Lower leg skin (tissue), 4 donors: ENCODE measurements around the gene MID1. TPM values are rescaled to one million over a fixed set of nuclear protein-coding genes. Genes with fewer than 3 reads are reported as not detected.

Experiments
- DNase-seq, 2 donors: peaks; one replicate each; pipeline ENCODE4 v3.0.0-alpha.2; 2019; ENCODE audit warnings: low spot score in 2 of 2
- H3K4me3 ChIP-seq: fragments of 200-600 bp; sonication (generic); 2 replicates; pipeline ENCODE4 v1.5.1; 2017; ENCODE audit warnings: mild to moderate bottlenecking, low read depth; ENCODE audit not compliant: poor library complexity, severe bottlenecking
- CTCF ChIP-seq, 3 donors: fragments of 450-650 bp; IDR thresholded peaks; one replicate each; pipeline ENCODE4 v1.5.1; 2016; ENCODE audit warnings: antibody characterized with exemption in 3 of 3, mild to moderate bottlenecking in 3 of 3, moderate library complexity in 2 of 3
- POLR2A ChIP-seq, 2 donors: fragments of 450-650 bp; IDR thresholded peaks; one replicate each; pipeline ENCODE4 v1.6.1; 2016 to 2017; ENCODE audit warnings: antibody characterized with exemption in 2 of 2, mild to moderate bottlenecking in 1 of 2, moderate library complexity in 1 of 2
- WGBS, 2 donors: methylation state at CpG; one replicate each; pipeline ENCODE4 v1.1.5; 2018; 5-methylcytosine and 5-hydroxymethylcytosine counted together
- intact Hi-C: fragments of 100-400 bp; cut with DNase I; formaldehyde crosslinking; loops from one replicate; pipeline ENCODE4 v1.15.0; 2023; ENCODE audit warnings: low total_unique reads
- total RNA-seq, 4 donors: library from RNA; depleted of rRNA; stranded (reverse); fragments of >200 nt; gene quantifications; one replicate each; pipeline ENCODE4 v1.1.0, GENCODE V29; 2016

MID1 gene
- total RNA-seq, 4 donors from 2014 or later, result 2.7 to 7.2 (median 3.9) TPM

- no peak for TF ChIP-seq POLR2A (IDR thresholded peaks at IDR 0.05)
- TF ChIP-seq CTCF (IDR thresholded peaks at IDR 0.05), result no peak
- no peak overlapping the region for H3K4me3 ChIP-seq
- no peak for DNase-seq
- 34 to 43% methylated on average over 12 of the region's 12 CpGs for WGBS, 2 donors
- intact Hi-C loops, result no loop called here
These were observed 41.0 kb downstream of the MID1 start for GRCh38 chrX:10579112-10580011.

GRCh38 chrX:10578527-10578926 lies 41.9 kb downstream of the MID1 start:
- intact Hi-C loops, result no loop called here
- DNase-seq, result no peak

GRCh38 chrX:10577853-10578252 lies 42.5 kb downstream of the MID1 start:
- no peak overlapping the region for H3K4me3 ChIP-seq
- intact Hi-C loops, result no loop called here
- TF ChIP-seq CTCF (IDR thresholded peaks at IDR 0.05) (no peak), POLR2A (IDR thresholded peaks at IDR 0.05) (no peak)
- 16 to 45% methylated on average over 2 of the region's 2 CpGs for WGBS, 2 donors
- no peak for DNase-seq

More at GRCh38 chrX:10578527-10578926, 41.9 kb downstream of the MID1 start:
- 51 to 60% methylated on average over 2 of the region's 2 CpGs for WGBS, 2 donors
- no peak overlapping the region for H3K4me3 ChIP-seq
- no peak for TF ChIP-seq CTCF (IDR thresholded peaks at IDR 0.05)
- TF ChIP-seq POLR2A (IDR thresholded peaks at IDR 0.05), result no peak

- intact Hi-C loops, result no loop called here
- 73 to 76% methylated on average over 16 of the region's 16 CpGs for WGBS, 2 donors
- no peak overlapping the region for H3K4me3 ChIP-seq
- no peak for DNase-seq
- TF ChIP-seq POLR2A (IDR thresholded peaks at IDR 0.05), result no peak
- TF ChIP-seq CTCF (IDR thresholded peaks at IDR 0.05), result no peak
These were observed 43.5 kb downstream of the MID1 start for GRCh38 chrX:10576777-10577447.

GRCh38 chrX:10576186-10576585 lies 44.2 kb downstream of the MID1 start:
- TF ChIP-seq CTCF (IDR thresholded peaks at IDR 0.05), result no peak
- TF ChIP-seq POLR2A (IDR thresholded peaks at IDR 0.05), result no peak
- 67 to 78% methylated on average over 4 of the region's 4 CpGs for WGBS, 2 donors
- no peak overlapping the region for H3K4me3 ChIP-seq
- DNase-seq, result no peak
- intact Hi-C loops, result no loop called here
